Ishikawa (cell line): ENCODE measurements around the gene FYTTD1.

Experiments used
- EP300 ChIP-seq: IDR thresholded peaks from 2 replicates; pipeline ENCODE4 v1.6.1; 2012; ENCODE audit warnings: borderline replicate concordance
- FOXM1 ChIP-seq: IDR thresholded peaks from 2 replicates; pipeline ENCODE4 v1.6.1; 2012; ENCODE audit warnings: low read depth, borderline replicate concordance

DNA sequence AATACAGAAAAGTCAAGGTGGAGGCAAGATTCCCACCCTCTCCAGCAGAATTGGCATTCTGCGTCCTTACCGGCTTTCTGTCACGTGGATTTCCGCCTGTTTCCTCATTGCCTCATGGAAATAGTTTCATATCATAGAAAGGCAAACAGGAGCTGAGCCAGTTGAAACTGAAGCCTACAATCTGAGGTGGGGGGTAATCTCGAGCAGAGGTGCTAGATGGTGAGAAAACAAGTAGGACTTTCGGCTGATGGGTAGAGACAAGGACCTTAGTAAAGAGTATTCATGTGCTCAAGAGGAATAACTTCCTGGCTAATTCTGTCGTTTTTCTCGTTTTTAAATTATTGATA is 81.3 kb downstream of the FYTTD1 start:
- TF ChIP-seq EP300: no peak
- no peak for TF ChIP-seq FOXM1
